Activated T-helper 17 cell treated with anti-CD3 and anti-CD28 coated beads, Interleukin-2, amount 50 U/mL, for 72 hours (primary cell): Measurements from ENCODE around the gene FAM78B. TPM values are rescaled to one million over a fixed set of nuclear protein-coding genes. Genes with fewer than 3 reads are reported as not detected.

Experiments
- ATAC-seq: fragments of 150-1000 bp; cut with Tn5 transposase; replicated peaks from 2 replicates; pipeline ENCODE4 v1.10.0; 2021; ENCODE audit warnings: mild to moderate bottlenecking, moderate library complexity
- H3K27ac Mint-ChIP-seq: one replicate; pipeline ENCODE4 v1.8.0; 2022; ENCODE audit warnings: mixed read lengths
- H3K27me3 Mint-ChIP-seq: one replicate; pipeline ENCODE4 v1.8.0; 2022; ENCODE audit warnings: mixed read lengths
- H3K36me3 Mint-ChIP-seq: one replicate; pipeline ENCODE4 v1.8.0; 2022; ENCODE audit warnings: low read depth, mild to moderate bottlenecking, mixed read lengths
- H3K4me1 Mint-ChIP-seq: one replicate; pipeline ENCODE4 v1.8.0; 2022; ENCODE audit warnings: mixed read lengths
- H3K4me3 Mint-ChIP-seq: one replicate; pipeline ENCODE4 v1.8.0; 2022; ENCODE audit warnings: mild to moderate bottlenecking, mixed read lengths
- H3K9me3 Mint-ChIP-seq: one replicate; pipeline ENCODE4 v1.8.0; 2022; ENCODE audit warnings: mixed read lengths
- total RNA-seq, 2 donors: library from RNA; stranded (reverse); gene quantifications; one replicate each; pipeline ENCODE4 v1.2.3, GENCODE V29; 2022

Gene FAM78B, protein sequence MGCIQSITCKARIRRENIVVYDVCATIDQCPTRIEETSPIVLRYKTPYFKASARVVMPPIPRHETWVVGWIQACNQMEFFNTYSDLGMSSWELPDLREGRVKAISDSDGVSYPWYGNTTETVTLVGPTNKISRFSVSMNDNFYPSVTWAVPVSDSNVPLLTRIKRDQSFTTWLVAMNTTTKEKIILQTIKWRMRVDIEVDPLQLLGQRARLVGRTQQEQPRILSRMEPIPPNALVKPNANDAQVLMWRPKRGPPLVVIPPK
- total RNA-seq, result under 1 TPM; 0.16 to 0.54 TPM

DNA sequence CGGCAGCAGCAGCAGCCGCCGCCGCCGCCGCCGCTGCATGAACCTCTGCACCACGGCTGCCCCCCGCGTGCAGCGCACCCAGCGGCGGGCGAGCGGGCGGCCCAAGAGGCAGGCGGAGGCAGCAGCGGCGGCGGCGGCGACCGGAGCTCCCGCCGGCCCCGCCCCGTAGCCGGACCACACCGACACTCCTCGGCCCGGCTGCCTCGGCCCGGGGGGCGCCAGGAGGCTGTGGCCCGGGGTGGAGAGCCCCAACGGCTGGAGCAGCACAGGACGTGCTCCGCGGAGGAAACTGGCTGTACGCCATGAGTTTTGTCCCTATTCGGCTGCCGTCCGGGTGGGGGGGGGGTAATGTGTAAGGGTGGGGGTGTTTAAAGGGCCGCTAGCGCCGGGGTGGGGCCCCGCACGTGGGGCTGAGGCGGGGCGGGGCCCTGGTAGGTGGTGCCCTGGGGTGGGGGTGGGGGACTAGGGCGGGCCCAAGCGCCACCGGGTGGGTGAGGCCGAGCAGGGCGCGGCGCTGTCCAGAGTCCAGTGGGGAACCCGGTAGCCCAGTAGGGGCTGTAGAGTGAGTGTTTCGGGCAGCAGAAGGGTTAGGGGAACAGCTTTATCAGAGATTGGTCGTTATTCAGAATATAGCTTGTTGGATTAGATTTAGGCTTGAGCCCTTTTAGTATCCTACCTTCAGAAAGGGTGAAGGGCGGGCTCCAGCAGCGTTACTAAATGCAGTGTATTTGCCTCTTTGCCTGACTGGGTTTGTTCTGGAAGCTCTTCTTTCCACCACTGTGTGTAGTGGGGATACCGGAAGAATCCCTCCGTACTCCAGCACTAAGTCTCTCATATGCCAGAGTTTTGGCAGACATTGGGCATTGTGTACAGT lies at the start of gene FAM78B:
TSS of gene FAM78B (minus strand) at position 304 of the 874 bp plus-strand sequence. CDS start 753 bp downstream, outside the sequence.
- Mint-ChIP-seq H3K27ac (no peak within 1 kb of the TSS), H3K36me3 (no peaks in the 10 kb centered on the region), H3K4me3 (peak within 1 kb of the TSS; percentile 62), H3K4me1 (no peaks in the 10 kb centered on the region), H3K9me3 (no peaks in the 10 kb centered on the region), H3K27me3 (peaks cover 16% of the 10 kb centered on the region)
- ATAC-seq, result peak; percentile 41

- Mint-ChIP-seq H3K27me3 (peaks cover 4% of the 10 kb centered on the region), H3K4me3 (no peak overlapping the region), H3K9me3 (no peaks in the 10 kb centered on the region), H3K4me1 (no peaks in the 10 kb centered on the region), H3K36me3 (no peaks in the 10 kb centered on the region), H3K27ac (no peak overlapping the region)
- no peak for ATAC-seq
Measured at GRCh38 chr1:166202546-166202945, 35.7 kb upstream of the FAM78B start.

- H3K4me3 Mint-ChIP-seq, result no peak overlapping the region
- no peaks in the 10 kb centered on the region for H3K9me3 Mint-ChIP-seq
- H3K36me3 Mint-ChIP-seq, result no peaks in the 10 kb centered on the region
- H3K27ac Mint-ChIP-seq, result no peak overlapping the region
- no peak for ATAC-seq
- no peaks in the 10 kb centered on the region for H3K4me1 Mint-ChIP-seq
- peaks cover 8% of the 10 kb centered on the region for H3K27me3 Mint-ChIP-seq
Measured at GRCh38 chr1:166200743-166201142, 33.9 kb upstream of the FAM78B start.

DNA sequence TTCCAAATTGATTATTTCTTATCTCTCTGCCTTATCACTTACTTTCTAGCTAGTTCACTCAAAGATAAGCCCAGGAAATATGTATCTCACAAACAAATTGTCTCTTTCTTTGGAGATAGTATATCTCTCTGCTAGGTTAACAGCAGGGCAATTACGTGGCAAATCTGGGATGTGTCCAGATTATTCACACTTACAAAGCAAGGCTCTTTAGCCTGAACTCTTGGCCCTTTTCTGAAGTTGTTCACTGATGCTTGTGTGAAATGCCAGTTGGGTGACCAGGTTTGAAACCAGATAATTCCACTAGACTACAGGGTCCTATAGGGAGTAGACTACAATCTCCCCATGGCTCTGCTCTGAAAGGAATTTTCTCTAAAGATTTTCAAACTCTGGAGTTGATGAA lies 30.8 kb upstream of the FAM78B start:
- no peaks in the 10 kb centered on the region for H3K4me1 Mint-ChIP-seq
- H3K27me3 Mint-ChIP-seq, result peaks cover 11% of the 10 kb centered on the region
- no peaks in the 10 kb centered on the region for H3K36me3 Mint-ChIP-seq
- no peak overlapping the region for H3K27ac Mint-ChIP-seq
- no peak overlapping the region for H3K4me3 Mint-ChIP-seq
- ATAC-seq, result no peak
- no peaks in the 10 kb centered on the region for H3K9me3 Mint-ChIP-seq

GRCh38 chr1:166197141-166197540 lies 30.3 kb upstream of the FAM78B start:
- Mint-ChIP-seq H3K36me3 (no peaks in the 10 kb centered on the region), H3K27me3 (peaks cover 12% of the 10 kb centered on the region), H3K4me1 (no peaks in the 10 kb centered on the region), H3K4me3 (no peak overlapping the region), H3K27ac (no peak overlapping the region), H3K9me3 (no peaks in the 10 kb centered on the region)
- ATAC-seq, result no peak

DNA sequence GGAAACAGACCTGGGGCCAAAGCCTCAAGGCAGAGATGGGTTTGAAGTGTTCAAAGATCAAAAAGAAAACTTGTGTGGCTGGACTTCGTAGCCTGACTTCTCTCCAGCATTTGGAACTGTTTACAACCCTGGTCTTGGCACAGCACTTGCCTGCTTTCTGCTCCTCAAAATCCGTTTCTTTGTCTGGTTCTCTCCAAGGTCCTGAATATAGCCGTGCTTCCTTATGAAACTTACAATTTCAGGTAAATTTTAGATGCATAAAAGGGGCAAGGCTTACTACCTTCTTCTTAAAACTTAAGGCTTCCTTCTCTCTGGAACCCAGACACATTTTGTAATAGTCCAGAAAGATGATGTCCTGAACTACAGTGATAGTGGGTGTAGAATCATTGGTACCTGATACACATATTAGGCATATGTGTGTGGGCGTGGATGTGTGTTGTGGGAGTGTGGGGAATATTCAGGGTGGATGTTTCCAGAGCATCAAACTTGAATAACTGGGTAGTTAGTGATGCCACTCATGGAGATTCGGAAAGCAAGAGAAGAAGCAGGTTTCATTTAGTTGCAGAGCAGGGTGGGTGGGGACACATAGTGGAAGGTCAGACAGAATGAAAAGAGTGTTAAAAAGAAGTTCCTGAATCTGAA lies 26.4 kb upstream of the FAM78B start:
- Mint-ChIP-seq H3K4me3 (no peak overlapping the region), H3K27ac (no peak overlapping the region), H3K36me3 (no peaks in the 10 kb centered on the region), H3K27me3 (peaks cover 8% of the 10 kb centered on the region), H3K4me1 (no peaks in the 10 kb centered on the region), H3K9me3 (no peaks in the 10 kb centered on the region)
- no peak for ATAC-seq

- H3K27ac Mint-ChIP-seq, result no peak overlapping the region
- no peak overlapping the region for H3K4me3 Mint-ChIP-seq
- H3K36me3 Mint-ChIP-seq, result no peaks in the 10 kb centered on the region
- H3K27me3 Mint-ChIP-seq, result peaks cover 3% of the 10 kb centered on the region
- no peak for ATAC-seq
- no peaks in the 10 kb centered on the region for H3K4me1 Mint-ChIP-seq
- no peaks in the 10 kb centered on the region for H3K9me3 Mint-ChIP-seq
Measured at GRCh38 chr1:166190400-166190799, 23.6 kb upstream of the FAM78B start.

DNA sequence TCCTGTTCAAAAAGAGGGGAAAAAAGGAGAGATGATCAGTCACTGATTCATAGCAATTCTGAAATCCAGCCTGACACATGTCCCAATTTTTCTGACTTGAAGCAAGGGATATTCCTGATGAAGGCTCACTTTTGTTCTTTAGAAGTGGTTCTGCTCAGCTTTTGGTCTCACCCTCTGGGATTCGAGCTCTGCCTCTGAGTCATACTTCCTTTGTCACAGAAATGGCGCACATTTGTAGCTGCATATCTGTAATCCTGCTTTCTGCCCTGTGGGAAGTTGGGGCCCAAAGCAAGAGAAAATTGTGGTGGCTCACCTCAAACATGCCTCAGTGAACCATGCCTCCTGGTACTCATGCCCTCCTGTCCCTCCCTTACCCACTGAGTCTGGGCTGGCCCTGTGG lies 22.3 kb upstream of the FAM78B start:
- Mint-ChIP-seq H3K4me1 (no peaks in the 10 kb centered on the region), H3K27ac (no peak overlapping the region), H3K27me3 (peaks cover 8% of the 10 kb centered on the region), H3K9me3 (no peaks in the 10 kb centered on the region), H3K4me3 (no peak overlapping the region), H3K36me3 (no peaks in the 10 kb centered on the region)
- ATAC-seq, result no peak

DNA sequence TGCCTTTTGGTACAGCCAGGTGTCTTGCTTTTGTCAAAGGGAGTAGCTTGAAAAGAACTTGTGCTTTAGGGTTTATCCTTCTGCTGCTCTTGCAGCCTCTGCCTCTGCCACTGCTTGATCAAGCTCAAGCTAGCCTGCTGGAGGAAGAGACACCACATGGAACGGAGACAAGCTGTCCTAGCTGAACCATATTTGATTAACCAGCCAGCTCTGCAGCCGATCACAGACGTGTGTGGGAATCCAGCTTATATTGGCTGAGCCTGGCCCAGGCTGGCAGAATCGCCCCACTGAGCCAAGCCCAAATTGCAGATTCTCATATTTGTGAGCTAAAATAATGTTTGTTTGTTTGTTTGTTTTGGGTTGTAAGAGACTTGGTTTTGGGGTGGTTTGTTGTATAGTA lies 18.7 kb upstream of the FAM78B start:
- H3K4me1 Mint-ChIP-seq, result no peaks in the 10 kb centered on the region
- no peak overlapping the region for H3K27ac Mint-ChIP-seq
- no peak overlapping the region for H3K4me3 Mint-ChIP-seq
- no peaks in the 10 kb centered on the region for H3K9me3 Mint-ChIP-seq
- H3K36me3 Mint-ChIP-seq, result no peaks in the 10 kb centered on the region
- peaks cover 11% of the 10 kb centered on the region for H3K27me3 Mint-ChIP-seq
- ATAC-seq, result no peak

DNA sequence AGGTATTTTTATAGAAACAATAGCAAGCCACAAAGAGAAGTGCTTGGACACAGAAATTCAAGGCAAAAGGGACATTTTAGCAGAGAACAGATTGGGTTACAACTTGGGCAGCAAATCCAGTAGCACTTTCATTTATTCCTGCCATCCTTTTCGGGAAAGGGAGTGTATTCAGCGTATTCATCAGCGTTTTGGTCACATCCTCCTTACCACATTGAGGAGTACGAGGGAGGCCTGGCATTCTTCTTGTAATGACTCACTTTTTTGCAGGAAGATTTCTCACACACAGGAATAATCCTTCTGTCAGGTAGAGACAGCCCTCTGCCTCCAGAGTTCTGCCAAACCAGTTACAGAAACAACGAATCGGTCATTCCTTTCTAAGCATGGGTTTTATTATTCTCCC lies 18.1 kb upstream of the FAM78B start:
- ATAC-seq, result no peak
- H3K4me3 Mint-ChIP-seq, result no peak overlapping the region
- no peaks in the 10 kb centered on the region for H3K4me1 Mint-ChIP-seq
- no peak overlapping the region for H3K27ac Mint-ChIP-seq
- H3K9me3 Mint-ChIP-seq, result no peaks in the 10 kb centered on the region
- H3K27me3 Mint-ChIP-seq, result peaks cover 11% of the 10 kb centered on the region
- H3K36me3 Mint-ChIP-seq, result no peaks in the 10 kb centered on the region

GRCh38 chr1:166184012-166184411 lies 17.2 kb upstream of the FAM78B start:
- H3K36me3 Mint-ChIP-seq, result no peaks in the 10 kb centered on the region
- H3K27ac Mint-ChIP-seq, result no peak overlapping the region
- ATAC-seq, result no peak
- no peaks in the 10 kb centered on the region for H3K4me1 Mint-ChIP-seq
- no peak overlapping the region for H3K4me3 Mint-ChIP-seq
- H3K9me3 Mint-ChIP-seq, result no peaks in the 10 kb centered on the region
- H3K27me3 Mint-ChIP-seq, result peaks cover 11% of the 10 kb centered on the region

- no peaks in the 10 kb centered on the region for H3K36me3 Mint-ChIP-seq
- H3K9me3 Mint-ChIP-seq, result no peaks in the 10 kb centered on the region
- no peaks in the 10 kb centered on the region for H3K4me1 Mint-ChIP-seq
- H3K27me3 Mint-ChIP-seq, result peaks cover 22% of the 10 kb centered on the region
- ATAC-seq, result peak; percentile 35
- no peak overlapping the region for H3K4me3 Mint-ChIP-seq
- H3K27ac Mint-ChIP-seq, result no peak overlapping the region
Measured at GRCh38 chr1:166182281-166182680, 15.5 kb upstream of the FAM78B start.

GRCh38 chr1:166176416-166176815 lies 9.6 kb upstream of the FAM78B start:
- peaks cover 17% of the 10 kb centered on the region for H3K27me3 Mint-ChIP-seq
- H3K9me3 Mint-ChIP-seq, result no peaks in the 10 kb centered on the region
- H3K4me3 Mint-ChIP-seq, result no peak overlapping the region
- H3K4me1 Mint-ChIP-seq, result no peaks in the 10 kb centered on the region
- no peaks in the 10 kb centered on the region for H3K36me3 Mint-ChIP-seq
- H3K27ac Mint-ChIP-seq, result no peak overlapping the region
- ATAC-seq, result peak; percentile 56

DNA sequence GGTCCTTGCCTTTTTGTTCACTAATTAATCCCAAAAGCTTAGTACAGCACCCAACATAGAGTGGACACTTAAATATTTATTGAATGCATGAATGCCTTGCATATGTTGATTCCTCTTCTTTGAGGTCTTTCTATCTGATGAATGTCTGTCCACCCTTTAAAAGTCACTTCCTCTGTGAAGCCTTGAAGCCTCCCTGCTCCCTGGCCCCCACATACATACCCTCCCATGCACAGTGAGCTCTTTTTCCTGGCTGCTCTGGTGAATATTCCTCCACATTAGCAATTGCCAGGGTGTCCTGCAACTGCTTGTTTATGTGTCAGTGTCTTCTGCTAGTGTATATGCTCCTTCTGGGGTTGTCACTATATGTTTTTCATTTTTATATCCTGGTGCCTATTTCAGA lies 8.2 kb upstream of the FAM78B start:
- H3K27me3 Mint-ChIP-seq, result peaks cover 23% of the 10 kb centered on the region
- no peak overlapping the region for H3K4me3 Mint-ChIP-seq
- ATAC-seq, result no peak
- no peaks in the 10 kb centered on the region for H3K4me1 Mint-ChIP-seq
- H3K27ac Mint-ChIP-seq, result no peak overlapping the region
- H3K9me3 Mint-ChIP-seq, result no peaks in the 10 kb centered on the region
- no peaks in the 10 kb centered on the region for H3K36me3 Mint-ChIP-seq

- Mint-ChIP-seq H3K4me3 (no peak overlapping the region), H3K36me3 (no peaks in the 10 kb centered on the region), H3K27me3 (peaks cover 23% of the 10 kb centered on the region), H3K27ac (no peak overlapping the region), H3K9me3 (no peaks in the 10 kb centered on the region), H3K4me1 (no peaks in the 10 kb centered on the region)
- ATAC-seq, result no peak
Measured at GRCh38 chr1:166174108-166174507, 7.3 kb upstream of the FAM78B start.
